GM04503 (cell line): Measurements from ENCODE around the gene C10orf53.
"Not testable (repeated sequence)": the region's sequence is repeated elsewhere in the genome, so short reads cannot be mapped to it uniquely, and the experiment has no call there.

ENCODE experiments used
- DNase-seq: peaks from one replicate; pipeline ENCODE4 v3.0.0-alpha.2; 2012; ENCODE audit warnings: low read depth

The C10orf53 gene

DNA sequence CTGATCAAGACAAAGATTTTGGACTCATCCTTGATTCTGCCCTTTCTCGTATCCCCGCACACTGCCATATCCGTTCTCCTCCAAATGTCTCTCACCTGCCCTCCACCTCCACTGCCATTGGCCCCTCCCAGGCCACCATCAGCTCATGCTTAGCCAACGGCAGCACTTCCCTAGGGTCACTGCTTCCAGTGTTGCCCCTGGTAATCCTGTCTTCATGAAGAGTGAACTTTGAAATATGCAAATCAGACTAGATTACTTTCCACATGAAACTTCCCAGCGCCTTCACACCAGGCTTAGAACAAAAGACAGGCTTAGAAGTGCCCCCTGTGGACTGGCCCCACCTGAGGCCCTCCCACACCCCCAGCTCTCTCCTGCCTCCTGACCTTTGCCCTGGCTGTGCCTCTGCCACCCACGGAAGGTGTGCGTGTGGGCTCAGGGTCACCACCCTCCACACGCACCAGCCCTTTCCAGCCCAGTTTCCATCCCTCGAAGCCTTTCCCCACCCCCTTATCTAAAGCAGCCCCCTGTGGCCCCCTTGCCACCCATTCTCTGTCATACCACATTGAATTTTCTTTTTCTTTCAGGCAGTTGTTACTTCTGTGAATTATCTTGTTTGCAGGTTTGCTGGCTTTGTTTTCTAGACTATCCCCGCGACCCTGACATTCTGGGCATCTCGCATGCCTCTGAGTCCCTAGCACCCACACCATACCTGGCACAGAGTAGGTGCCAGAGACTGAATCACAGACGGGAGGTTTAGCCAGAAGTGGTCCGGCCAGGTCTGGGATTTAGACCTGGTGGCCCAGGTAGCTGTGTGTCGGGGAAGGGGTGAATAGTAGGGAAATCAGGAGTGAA, 26.8 kb upstream of the C10orf53 start:
- no peak for DNase-seq

DNA sequence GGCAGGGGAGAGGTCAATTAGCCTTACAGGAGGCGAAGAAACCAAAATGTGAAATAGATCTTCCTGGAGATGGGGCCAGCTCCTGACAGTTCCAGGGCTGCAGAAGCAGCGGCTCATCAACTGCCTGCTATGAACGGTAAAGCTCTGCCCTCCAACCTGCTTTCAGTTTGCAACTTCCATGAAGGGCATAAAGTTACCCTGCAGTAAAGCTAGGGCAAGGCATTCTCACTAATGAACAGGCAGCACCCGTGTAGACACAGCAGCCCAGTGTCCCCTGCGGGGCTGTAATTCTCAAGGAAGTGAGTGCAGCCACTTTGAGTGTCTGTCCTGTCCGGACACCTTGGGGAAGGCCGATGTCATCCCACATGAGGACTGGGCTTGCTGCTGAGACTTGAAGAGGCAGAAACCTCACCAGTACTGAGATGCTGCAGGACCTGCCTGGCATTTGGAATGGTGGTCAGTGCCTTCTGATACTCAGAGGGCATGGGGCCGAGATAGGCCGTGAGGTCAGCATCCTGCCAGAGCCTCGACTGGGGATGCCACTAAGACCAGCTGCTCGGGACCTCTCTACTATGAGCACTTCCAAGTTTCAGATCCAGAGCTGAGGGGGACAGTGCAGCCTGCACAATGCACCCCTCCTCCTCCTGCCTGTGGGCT, 26.1 kb upstream of the C10orf53 start:
- no peak for DNase-seq

DNA sequence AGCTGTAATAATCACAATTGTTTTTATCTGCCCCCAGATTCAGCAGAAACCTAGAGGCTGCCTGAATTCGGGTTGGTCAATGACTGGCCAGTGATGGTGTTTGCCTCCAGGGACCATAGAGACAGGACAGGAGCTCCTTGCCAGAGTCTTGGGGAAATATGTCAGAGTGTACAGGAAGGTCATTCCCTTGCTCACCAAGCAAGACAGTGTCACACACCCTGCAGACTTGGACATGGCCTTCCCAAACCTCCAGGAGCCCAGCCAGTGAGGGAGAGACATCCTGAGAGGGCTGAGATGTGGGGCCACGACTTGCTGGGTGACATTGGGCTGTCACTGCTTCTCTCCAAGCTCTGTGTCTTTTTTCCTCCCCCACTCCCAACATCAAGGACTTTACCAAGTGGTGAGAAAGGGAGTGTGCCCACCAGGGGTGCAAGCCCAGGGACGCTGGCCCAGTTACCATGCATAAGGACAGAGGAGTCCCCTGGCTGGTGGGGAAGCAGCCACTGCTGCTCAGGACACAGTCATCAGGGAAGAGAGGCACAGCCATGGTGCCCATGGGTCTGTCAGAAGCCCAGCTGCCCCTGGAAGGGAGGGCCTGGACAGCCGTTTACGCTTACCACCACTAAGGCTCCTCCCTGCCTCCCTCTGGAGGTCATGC, 25.3 kb upstream of the C10orf53 start:
- DNase-seq, result no peak

DNA sequence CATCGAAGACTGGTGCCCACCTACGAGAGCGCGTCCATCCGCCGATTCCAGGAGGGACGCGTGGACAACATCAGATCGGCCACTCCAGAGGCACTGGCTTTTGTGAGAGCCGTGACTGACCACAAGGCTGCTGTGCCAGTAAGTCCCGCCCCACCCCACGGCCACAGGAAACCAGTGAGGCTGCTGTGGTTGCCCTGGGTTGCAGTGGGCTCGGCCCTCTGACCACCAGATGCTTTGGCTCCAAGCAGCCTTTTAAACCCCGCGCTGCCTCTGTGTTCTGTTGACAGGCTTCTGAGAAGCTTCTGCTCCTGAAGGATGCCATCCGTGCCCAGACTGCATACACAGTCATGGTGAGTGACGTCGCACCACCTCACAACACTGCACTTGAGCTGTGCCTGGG, 24.4 kb upstream of the C10orf53 start:
- no peak for DNase-seq

DNA sequence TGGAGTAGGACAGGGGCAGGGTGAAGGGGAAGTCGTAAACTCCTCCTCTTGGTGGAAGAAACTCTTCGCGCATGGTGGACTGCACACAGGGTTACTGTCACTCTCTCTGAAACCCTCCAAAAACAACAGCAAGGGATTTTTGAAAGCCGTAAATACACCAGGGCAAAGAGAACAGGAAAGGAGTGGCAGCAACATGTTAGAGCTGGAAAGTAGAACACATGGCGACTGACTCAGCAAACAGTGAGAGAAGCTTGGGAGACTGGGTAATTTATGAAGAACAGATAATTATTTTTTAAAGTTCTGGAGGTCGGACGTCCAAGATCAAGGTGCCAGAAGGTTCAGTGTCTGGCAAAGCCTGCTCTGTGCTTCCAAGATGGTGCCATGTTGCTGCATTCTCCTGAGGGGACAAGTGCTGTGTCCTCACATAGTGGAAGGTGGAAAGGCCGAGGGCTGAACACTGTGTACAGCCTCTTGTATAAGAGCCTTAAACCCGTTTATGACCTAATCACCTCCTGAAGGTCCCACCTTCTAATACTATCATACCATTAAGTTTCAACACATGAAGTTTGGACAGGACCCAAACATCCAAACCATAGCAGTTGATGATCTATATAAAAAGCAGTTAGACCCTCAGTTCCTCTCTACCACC, 22.5 kb upstream of the C10orf53 start:
- DNase-seq, result no peak

DNA sequence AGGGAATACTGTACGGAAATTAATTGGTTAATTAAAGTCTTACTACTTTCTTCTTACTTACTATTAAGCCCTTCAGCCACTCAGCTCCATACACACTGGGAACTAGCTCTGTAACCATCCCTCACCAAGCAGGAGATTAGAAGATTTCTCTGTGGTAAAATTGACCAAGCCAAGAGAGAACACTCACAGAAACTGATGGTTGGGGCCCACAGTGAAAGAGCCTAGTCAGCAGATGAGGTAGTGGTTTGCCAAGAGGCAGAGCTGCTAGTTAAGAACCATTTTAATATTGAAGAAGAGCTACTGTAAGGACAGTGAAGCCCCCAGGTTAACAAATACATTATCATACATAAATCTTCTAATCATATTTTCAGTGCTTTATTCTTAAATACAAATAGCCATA, 21.8 kb upstream of the C10orf53 start:
- DNase-seq, result no peak

DNA sequence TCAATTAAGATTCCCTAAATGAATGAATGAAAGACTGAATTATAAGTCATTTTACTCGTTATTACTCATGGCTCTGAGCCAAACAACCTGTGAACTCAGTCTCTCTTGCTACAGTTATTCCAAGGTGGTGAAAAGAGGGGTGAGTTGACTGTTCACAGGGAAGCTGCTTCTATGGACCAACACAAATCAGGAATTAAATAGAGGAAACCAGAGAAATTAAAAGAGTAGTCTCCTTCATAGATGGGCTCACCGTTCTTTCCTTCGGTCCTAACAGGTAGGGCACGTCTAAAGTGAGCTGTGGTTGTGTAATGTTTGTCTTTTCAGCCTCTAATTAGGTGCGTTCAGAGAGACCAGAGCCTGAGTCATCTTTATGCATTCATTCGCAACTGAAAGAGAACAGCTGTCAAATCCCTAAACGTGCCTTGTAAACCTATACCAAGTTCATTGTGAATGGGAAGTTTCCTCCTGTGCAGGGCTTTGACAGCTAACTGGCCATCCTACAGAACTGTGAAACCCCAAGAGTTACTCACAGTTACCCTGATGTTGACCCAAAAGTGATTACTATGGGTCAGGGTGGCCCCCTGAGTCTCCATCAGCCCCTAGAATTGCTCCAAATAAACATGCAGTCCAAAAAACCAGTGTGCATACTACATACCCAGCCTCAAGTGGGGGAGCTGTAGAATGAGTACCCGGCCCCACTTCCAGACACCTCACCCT, 18.2 kb upstream of the C10orf53 start:
- no peak for DNase-seq

DNA sequence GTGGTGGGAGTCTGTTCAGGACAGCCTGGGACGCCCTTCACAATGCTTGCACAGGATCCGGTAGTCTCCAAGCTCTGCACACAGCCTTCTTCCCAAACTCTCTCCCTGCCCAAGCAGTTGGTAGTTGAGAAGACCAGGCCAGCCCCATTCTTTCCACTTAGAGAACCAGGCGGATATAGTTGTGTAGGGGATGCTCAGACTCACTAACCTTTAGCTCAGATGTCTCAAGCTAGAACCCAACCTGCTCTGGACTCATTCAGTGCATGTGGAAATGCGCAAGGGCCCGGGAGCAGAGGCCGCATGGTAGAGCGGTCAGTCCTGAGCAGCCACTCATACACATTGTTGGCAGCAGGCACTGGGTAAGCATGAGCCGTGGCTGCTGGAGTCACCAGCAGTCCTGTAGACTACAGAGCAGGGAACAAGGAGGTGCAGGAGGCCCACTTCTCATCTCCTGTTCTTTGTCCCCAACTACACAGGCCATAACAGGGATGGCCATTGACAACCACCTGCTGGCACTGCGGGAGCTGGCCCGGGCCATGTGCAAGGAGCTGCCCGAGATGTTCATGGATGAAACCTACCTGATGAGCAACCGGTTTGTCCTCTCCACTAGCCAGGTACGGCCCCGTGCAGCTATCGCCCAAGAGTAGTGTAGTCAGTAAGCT, 17.2 kb upstream of the C10orf53 start:
- DNase-seq, result no peak

DNA sequence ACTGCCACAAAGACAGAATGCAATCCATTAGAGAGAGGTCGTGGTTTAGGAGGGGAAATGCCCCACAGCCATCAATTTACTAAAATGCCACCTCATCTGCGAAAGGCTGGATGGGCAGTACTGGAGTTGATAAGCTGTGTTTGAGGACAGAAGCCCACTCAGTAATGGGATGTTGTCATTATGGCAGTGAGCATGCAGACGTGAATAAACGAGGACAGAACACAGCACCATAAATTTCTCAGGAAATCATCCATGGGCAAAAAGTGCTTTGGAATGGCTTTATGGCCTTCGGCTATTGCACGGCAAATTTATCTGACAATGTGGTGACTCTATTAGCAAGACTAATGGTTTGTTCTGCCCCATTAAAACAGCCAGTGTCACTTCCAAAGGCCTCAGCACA, 15.9 kb upstream of the C10orf53 start:
- DNase-seq, result no peak

DNA sequence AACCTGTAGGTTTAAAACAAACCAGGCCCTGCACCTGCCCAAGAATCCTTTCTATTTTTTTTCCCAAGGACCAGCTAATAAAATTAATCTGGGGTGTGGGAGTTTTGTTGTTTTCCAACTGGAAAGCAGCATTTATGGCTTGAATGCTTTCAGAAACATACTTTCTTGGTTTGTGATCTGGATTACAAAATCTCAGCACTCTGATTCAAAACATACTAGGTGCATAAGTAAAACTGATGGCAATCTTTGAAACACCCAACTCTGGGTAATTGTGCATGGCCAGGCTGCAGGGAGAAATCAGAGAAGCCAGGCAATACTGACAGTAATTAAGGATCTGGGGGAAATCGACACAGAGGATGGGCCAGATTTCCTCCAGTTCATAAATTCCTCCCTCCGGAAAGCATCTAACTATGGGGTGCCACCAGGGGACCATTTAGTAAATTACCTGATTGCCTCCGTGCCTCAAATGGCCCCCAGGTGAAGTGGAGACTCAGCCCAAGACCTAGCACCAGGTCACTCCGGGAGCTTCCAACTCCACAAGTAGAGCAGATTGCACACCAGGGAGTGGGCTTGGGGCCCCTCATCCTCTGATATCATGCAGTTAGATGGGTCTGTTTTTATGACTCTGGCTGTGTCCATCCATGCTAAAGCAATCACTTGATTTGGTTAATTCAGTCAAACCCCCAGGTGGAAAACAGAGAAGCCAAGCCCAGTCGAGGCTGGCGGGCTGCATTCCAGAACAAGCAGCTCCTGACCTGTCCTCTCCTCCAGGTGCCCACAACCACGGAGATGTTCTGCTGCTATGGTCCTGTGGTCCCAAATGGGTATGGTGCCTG, 15.2 kb upstream of the C10orf53 start:
- no peak for DNase-seq

DNA sequence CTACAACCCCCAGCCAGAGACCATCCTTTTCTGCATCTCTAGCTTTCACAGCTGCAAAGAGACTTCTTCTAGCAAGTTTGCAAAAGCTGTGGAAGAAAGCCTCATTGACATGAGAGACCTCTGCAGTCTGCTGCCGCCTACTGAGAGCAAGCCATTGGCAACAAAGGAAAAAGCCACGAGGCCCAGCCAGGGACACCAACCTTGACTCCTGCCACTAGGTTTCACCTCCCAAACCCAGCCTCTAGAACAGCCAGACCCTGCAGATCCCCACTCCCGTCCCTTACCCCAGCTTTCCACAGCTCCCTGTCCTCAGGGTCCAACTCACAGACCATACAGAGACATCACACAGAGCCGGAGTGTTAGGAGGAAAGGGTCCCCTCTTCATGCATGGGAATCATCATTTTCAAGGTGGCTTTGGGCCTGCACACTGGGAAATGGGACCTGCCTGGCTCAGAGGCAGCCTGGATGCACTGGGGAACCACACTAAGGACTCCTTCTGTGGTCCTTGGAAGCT, 14.6 kb upstream of the C10orf53 start:
- no peak for DNase-seq

DNA sequence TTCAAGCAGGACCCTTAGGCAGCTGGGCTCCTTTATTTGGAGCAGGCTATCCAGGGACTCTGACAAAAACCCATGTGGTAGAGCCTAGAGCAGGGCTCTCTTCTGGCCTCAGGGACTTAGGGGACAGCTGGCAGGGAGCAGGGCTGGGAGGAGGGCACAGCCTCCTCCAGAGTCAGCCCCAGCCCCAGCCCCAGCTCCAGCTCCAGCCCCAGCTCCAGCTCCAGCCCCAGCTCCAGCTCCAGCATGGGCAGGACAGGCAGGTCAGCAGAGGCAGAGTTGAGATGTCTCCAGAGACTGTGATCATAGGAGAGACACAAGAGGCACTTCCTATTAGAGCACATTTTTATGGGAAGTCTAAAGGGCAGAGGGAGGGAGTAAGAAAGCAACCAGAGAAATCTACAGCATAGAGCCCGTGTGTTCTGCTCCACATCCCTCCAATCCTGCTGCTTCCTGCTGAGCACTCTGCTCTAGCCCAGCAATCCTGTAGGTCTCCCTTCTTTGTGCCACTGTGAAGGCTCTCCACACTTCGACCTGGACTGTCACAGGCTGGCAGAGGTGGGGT, 13.3 kb upstream of the C10orf53 start:
- no peak for DNase-seq

DNA sequence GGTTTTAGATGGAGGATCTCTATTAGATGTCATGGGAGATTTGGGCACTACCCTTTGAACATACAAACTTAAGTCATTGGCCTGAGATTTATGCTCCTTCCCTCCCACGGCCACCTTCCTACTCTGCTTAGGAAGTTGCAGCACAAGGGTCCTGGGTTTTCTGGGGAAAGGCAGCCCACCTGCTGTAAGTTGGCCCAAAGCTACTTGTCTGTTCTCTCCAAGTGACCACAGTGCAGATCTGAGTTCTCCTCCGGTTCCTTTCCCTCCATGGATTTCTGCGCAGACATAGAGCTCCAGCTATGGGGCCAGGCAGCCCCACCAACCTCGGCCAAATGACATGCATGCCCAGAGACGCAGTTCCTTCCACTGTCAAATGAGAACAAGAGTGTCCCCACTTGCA, 12.8 kb upstream of the C10orf53 start:
- DNase-seq, result no peak

DNA sequence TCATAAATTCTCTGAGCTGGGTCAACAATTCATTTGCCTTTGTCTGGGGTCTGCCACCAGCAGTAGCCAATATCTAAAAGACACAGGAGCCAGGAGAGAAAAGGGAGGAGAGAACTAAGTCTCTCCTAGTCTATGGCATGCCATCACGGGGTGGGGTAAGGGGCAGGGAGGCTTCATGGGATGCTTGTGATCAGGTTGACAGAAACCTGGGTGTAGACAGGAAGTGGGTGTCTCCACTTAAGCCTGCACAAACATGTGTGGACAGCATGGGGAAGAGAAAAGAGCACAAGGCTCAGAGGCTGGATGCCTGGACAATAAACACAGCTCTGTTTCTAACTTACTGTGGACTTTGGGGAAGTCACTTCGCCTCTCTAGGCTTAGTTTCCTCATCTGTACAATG, 11.5 kb upstream of the C10orf53 start:
- DNase-seq, result no peak

DNA sequence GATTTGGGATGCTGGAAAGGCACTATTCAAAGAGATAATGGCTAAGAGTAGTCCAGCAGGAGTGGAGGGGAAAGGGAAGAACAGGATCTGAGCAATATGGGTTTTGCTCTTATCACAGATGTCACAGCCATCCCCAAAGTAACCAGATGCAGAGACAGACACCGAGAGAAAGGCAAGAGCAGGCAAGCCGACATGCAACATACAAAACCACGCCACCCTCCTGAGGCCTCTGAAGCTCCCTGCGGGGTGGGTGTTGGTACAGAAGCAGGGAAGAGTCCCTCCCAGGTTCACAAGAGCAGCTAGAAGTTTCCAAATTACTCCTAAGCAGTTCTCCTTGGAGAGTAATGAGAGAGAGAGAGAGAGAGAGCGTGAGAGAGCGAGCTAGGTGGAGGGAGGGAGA, 10.8 kb upstream of the C10orf53 start:
- no peak for DNase-seq

DNA sequence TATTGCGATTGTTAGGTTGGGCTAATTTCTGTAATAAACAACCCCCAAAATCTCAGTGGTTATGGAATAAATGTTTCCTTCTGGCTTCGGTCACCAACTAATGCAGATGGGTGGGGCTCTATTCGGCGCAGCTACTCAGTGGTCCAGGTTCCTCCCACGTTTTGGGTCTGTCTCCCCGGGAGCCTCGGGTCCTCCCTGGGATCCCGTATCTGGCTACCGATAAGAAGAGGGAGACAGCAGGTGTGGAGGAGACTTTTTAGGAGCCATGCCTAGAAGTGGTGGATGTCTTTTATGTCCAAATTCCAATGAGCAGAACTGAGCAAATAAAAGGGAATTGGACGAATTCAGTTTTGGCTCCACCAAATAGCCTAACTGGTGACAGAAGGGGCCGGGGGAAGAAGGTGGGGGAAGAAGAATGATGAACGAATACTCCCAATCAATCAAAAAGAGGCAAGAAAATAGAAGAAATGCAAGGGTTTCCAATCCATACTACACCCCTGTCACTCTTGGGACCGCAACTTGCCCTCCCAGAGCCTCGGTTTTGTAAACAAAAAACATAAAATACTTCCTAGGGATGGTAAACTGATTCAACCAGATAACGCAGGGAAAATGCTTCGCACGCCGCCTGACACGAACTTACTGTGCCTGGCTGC, 498 bp upstream of the C10orf53 start:
- DNase-seq, result no peak

DNA sequence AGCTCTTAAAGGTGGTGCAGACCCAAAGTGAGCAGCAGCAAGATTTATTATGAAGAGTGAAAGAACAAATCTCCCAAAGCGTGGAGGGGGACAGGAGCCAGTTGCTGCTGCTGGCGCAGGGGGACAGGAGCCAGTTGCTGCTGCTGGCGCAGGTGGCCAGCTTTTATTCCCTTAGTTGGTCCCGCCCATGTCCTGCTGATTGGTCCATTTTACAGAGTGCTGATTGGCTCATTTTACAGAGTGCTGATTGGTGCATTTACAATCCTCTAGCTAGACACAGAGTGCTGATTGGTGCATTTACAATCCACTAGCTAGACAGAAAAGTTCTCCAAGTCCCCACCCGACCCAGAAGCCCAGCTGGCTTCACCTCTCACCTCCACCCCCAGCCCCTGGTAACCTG, 3.0 kb downstream of the C10orf53 start:
- not testable (repeated sequence) for DNase-seq

DNA sequence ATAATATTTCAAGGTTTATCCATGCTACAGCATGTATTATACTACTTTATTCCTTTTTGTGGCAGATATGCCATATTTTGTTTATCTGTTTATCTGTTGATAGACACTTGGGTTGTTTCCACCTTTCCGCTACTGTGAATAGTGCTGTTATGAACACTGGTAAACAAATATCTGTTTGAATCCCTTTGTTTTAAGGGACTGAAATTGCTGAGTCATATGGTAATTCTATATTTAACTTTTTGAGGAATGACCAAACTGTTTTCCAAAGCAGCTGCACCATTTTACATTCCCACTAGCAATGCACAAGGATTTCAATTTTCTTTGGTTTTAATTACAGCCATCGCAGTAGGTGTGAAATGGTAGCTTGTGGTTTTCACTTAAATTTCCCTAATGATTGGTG, 3.4 kb downstream of the C10orf53 start:
- no peak for DNase-seq

DNA sequence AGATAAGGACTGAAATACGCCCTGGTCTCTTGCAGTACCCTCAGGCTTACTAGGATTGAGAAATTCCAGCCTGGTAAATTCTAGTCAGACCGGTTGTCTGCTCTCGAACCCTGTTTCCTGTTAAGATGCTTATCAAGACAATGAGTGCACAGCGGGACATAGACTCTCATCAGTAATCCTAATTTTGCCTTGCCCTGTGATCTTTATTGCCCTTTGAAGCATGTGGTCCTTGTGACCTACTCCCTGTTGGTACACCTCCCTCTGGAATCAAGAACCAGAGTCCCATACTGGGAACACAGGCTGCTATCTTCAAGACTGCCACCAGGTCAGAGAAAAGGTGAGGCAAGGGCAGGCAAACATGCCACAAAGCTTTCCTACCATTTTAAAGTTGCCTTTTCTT, 7.2 kb downstream of the C10orf53 start:
- no peak for DNase-seq
